ENCODE results near the gene GLYATL1.

GLYATL1 gene

GRCh38 chr11:58938398-58938797 is 890 bp upstream of the GLYATL1 start:
- TF ChIP-seq NFRKB (IDR thresholded peaks at IDR 0.05) (no peak), ARNT (IDR thresholded peaks at IDR 0.05) (no peak), HDGF (IDR thresholded peaks at IDR 0.05; ENCODE audit: borderline replicate concordance) (no peak), FOXM1 (IDR thresholded peaks at IDR 0.05; ENCODE audit: borderline replicate concordance) (no peak), TARDBP (IDR thresholded peaks at IDR 0.05) (no peak), FOXA1 (IDR thresholded peaks at IDR 0.05) (no peak), PKNOX1 (IDR thresholded peaks at IDR 0.05) (no peak), ELF4 (IDR thresholded peaks at IDR 0.05) (no peak), FOXK2 (IDR thresholded peaks at IDR 0.05) (no peak), LEF1 (IDR thresholded peaks at IDR 0.05; ENCODE audit: borderline replicate concordance) (no peak), BHLHE40 (IDR thresholded peaks at IDR 0.05; ENCODE audit: borderline replicate concordance) (no peak), L3MBTL2 (conservative IDR thresholded peaks at IDR 0.05) (no peak)
- ChIA-PET CTCF (no interaction called here), POLR2A (no interaction called here)
- DNase-seq (ENCODE audit: extremely low spot score) = no peak

- DNase-seq (ENCODE audit: extremely low spot score) = no peak
- TF ChIP-seq SUZ12 (IDR thresholded peaks at IDR 0.05) = no peak
- TF ChIP-seq ZNF384 (IDR thresholded peaks at IDR 0.05) = no peak
- ChIA-PET POLR2A (no interaction called here), CTCF (no interaction called here)
Observed at GRCh38 chr11:58940028-58940427, 740 bp downstream of the GLYATL1 start.

- no peak for TF ChIP-seq SP1 (IDR thresholded peaks at IDR 0.05)
- TF ChIP-seq FOXA1 (IDR thresholded peaks at IDR 0.05) = no peak
- ChIA-PET CTCF (no interaction called here), POLR2A (no interaction called here)
- no peak for DNase-seq (ENCODE audit: extremely low spot score)
Observed at GRCh38 chr11:58941838-58942237, 2.5 kb downstream of the GLYATL1 start.

GRCh38 chr11:58945663-58946062 is 6.4 kb downstream of the GLYATL1 start:
- DNase-seq (ENCODE audit: extremely low spot score) = no peak
- CTCF ChIA-PET = no interaction called here
- TF ChIP-seq FOXA1 (IDR thresholded peaks at IDR 0.05) = no peak
- TF ChIP-seq HDGF (IDR thresholded peaks at IDR 0.05; ENCODE audit: borderline replicate concordance) = no peak
- no peak for TF ChIP-seq FOXM1 (IDR thresholded peaks at IDR 0.05; ENCODE audit: borderline replicate concordance)
- no peak for TF ChIP-seq SUZ12 (IDR thresholded peaks at IDR 0.05)
- TF ChIP-seq ELF4 (IDR thresholded peaks at IDR 0.05) = no peak
- no peak for TF ChIP-seq TARDBP (IDR thresholded peaks at IDR 0.05)
- no peak for TF ChIP-seq ARNT (IDR thresholded peaks at IDR 0.05)
- TF ChIP-seq FOXK2 (IDR thresholded peaks at IDR 0.05) = no peak
- no peak for TF ChIP-seq BHLHE40 (IDR thresholded peaks at IDR 0.05; ENCODE audit: borderline replicate concordance)
- TF ChIP-seq CTBP1 (IDR thresholded peaks at IDR 0.05; ENCODE audit: borderline replicate concordance) = no peak
- TF ChIP-seq NFRKB (IDR thresholded peaks at IDR 0.05) = no peak
- TF ChIP-seq ZNF384 (IDR thresholded peaks at IDR 0.05) = no peak
- no peak for TF ChIP-seq L3MBTL2 (conservative IDR thresholded peaks at IDR 0.05)
- TF ChIP-seq SP1 (IDR thresholded peaks at IDR 0.05) = no peak
- no peak for TF ChIP-seq PKNOX1 (IDR thresholded peaks at IDR 0.05)
- no peak for TF ChIP-seq LEF1 (IDR thresholded peaks at IDR 0.05; ENCODE audit: borderline replicate concordance)
- POLR2A ChIA-PET = no interaction called here

- ChIA-PET POLR2A (no interaction called here), CTCF (no interaction called here)
- no peak for DNase-seq (ENCODE audit: extremely low spot score)
- no peak for TF ChIP-seq BHLHE40 (IDR thresholded peaks at IDR 0.05; ENCODE audit: borderline replicate concordance)
- no peak for TF ChIP-seq ZNF384 (IDR thresholded peaks at IDR 0.05)
- TF ChIP-seq HDGF (IDR thresholded peaks at IDR 0.05; ENCODE audit: borderline replicate concordance) = no peak
- TF ChIP-seq FOXA1 (IDR thresholded peaks at IDR 0.05) = no peak
- no peak for TF ChIP-seq CTBP1 (IDR thresholded peaks at IDR 0.05; ENCODE audit: borderline replicate concordance)
- TF ChIP-seq LEF1 (IDR thresholded peaks at IDR 0.05; ENCODE audit: borderline replicate concordance) = no peak
- TF ChIP-seq NFRKB (IDR thresholded peaks at IDR 0.05) = no peak
- no peak for TF ChIP-seq FOXK2 (IDR thresholded peaks at IDR 0.05)
- TF ChIP-seq ELF4 (IDR thresholded peaks at IDR 0.05) = no peak
- TF ChIP-seq TARDBP (IDR thresholded peaks at IDR 0.05) = no peak
- no peak for TF ChIP-seq PKNOX1 (IDR thresholded peaks at IDR 0.05)
- TF ChIP-seq ARNT (IDR thresholded peaks at IDR 0.05) = no peak
- no peak for TF ChIP-seq SP1 (IDR thresholded peaks at IDR 0.05)
- TF ChIP-seq L3MBTL2 (conservative IDR thresholded peaks at IDR 0.05) = no peak
- no peak for TF ChIP-seq FOXM1 (IDR thresholded peaks at IDR 0.05; ENCODE audit: borderline replicate concordance)
- no peak for TF ChIP-seq SUZ12 (IDR thresholded peaks at IDR 0.05)
Observed at GRCh38 chr11:58949184-58949583, 9.9 kb downstream of the GLYATL1 start.

- POLR2A ChIA-PET = no interaction called here
- TF ChIP-seq FOXM1 (IDR thresholded peaks at IDR 0.05; ENCODE audit: borderline replicate concordance) (no peak), SUZ12 (IDR thresholded peaks at IDR 0.05) (no peak), SP1 (IDR thresholded peaks at IDR 0.05) (no peak), TARDBP (IDR thresholded peaks at IDR 0.05) (no peak), NFRKB (IDR thresholded peaks at IDR 0.05) (no peak)
- no peak for DNase-seq (ENCODE audit: extremely low spot score)
- CTCF ChIA-PET = no interaction called here
Observed at GRCh38 chr11:58957922-58958321, 18.6 kb downstream of the GLYATL1 start.

GRCh38 chr11:58958500-58958899 is 19.2 kb downstream of the GLYATL1 start:
- ChIA-PET POLR2A (no interaction called here), CTCF (no interaction called here)
- TF ChIP-seq ARNT (IDR thresholded peaks at IDR 0.05) (no peak), BHLHE40 (IDR thresholded peaks at IDR 0.05; ENCODE audit: borderline replicate concordance) (no peak), NFRKB (IDR thresholded peaks at IDR 0.05) (no peak), SP1 (IDR thresholded peaks at IDR 0.05) (no peak), FOXK2 (IDR thresholded peaks at IDR 0.05) (no peak), SUZ12 (IDR thresholded peaks at IDR 0.05) (no peak)
- DNase-seq (ENCODE audit: extremely low spot score) = peak; percentile 10
